ENCODE results near the gene POT1. TPM values are rescaled to one million over a fixed set of nuclear protein-coding genes. Genes with fewer than 3 reads are reported as not detected.

Gene POT1
- total and polyA plus RNA-seq, 2 of the 13 experiments (the other 11 are each of a cell fraction or from before 2014, with no cell fraction given) = 21.7 to 23.4 TPM

- TF ChIP-seq GTF2F1 (IDR thresholded peaks at IDR 0.05; ENCODE audit: low read length) (no peak), POLR2AphosphoS5 (IDR thresholded peaks at IDR 0.05; ENCODE audit: low read depth, low read length) (no peak)
Measured at GRCh38 chr7:124811341-124811740, 118.3 kb downstream of the POT1 start (continued).

GRCh38 chr7:124810605-124811004 is 119.0 kb downstream of the POT1 start:
- Histone ChIP-seq H3K4me3 (replicated peaks in 1 of 3; ENCODE audit: insufficient read depth in 1 of 3, low read depth in 2 of 3, low read length in 3 of 3) (no peak overlapping the region), H3K79me2 (ENCODE audit: insufficient read depth, low read length) (no peaks in the 10 kb centered on the region), H3K27me3 (ENCODE audit: control insufficient read depth in 1 of 2, insufficient read depth in 2 of 2, low read length in 2 of 2) (no peaks in the 10 kb centered on the region), H4K20me1 (ENCODE audit: insufficient read depth, low read length) (no peaks in the 10 kb centered on the region), H2AFZ (ENCODE audit: low read length) (no peak overlapping the region), H3K4me2 (ENCODE audit: low read depth, low read length) (no peak overlapping the region), H3K9ac (ENCODE audit: insufficient read depth, low read depth, low read length) (no peak overlapping the region), H3K27ac (ENCODE audit: extremely low read length, insufficient read depth, low read length) (no peak overlapping the region), H3K9me3 (ENCODE audit: low read length) (no peaks in the 10 kb centered on the region), H3K36me3 (replicated peaks in 1 of 2; ENCODE audit: control insufficient read depth in 1 of 2, insufficient read depth in 2 of 2, low read length in 2 of 2) (no peaks in the 10 kb centered on the region), H3K4me1 (ENCODE audit: insufficient read depth, low read length) (no peaks in the 10 kb centered on the region)
- no peak for FAIRE-seq
- no peak for ATAC-seq
- WGBS (ENCODE audit: low lambda C conversion rate) = 35% methylated on average over 3 of the region's 3 CpGs
- no TSS peak for BruUV-seq (replicated peaks)
- DNase-seq (ENCODE audit: low spot score) = no peak
- POLR2A ChIA-PET = no interaction called here
- intact Hi-C loops (cut with micrococcal nuclease; ENCODE audit: unreplicated experiment) (no loop called here), in situ Hi-C loops (cut with HindIII; ENCODE audit: extremely low pct_ligation_motif_present, low pct_unique_long_range_greater_than_20kb) (no loop called here)
- CTCF ChIA-PET (ENCODE audit: low intra/inter-chr PET ratio, low total read pairs) = no interaction called here
- TF ChIP-seq ATF6 (CRISPR knock-in tag; conservative IDR thresholded peaks at IDR 0.05) = no peak
- TF ChIP-seq ZBTB40 (IDR thresholded peaks at IDR 0.05) = no peak
- no peak for TF ChIP-seq ZBTB40 (CRISPR knock-in tag; IDR thresholded peaks at IDR 0.05)
- TF ChIP-seq ZNF747 (CRISPR knock-in tag; IDR thresholded peaks at IDR 0.05; ENCODE audit: borderline replicate concordance) = no peak
- no peak for TF ChIP-seq CREBL2 (CRISPR knock-in tag; IDR thresholded peaks at IDR 0.05; ENCODE audit: borderline replicate concordance)
- TF ChIP-seq EHMT2 (IDR thresholded peaks at IDR 0.05; ENCODE audit: borderline replicate concordance, low read depth, low read length) = no peak

Data from HepG2 (cell line).